Left cardiac atrium (tissue), 4 donors: ENCODE measurements around the gene DMXL2. TPM values are rescaled to one million over a fixed set of nuclear protein-coding genes. Genes with fewer than 3 reads are reported as not detected.

ENCODE experiments used
- ATAC-seq, 2 donors: fragments of 200-7000 bp; cut with Tn5 transposase; one replicate each; pipeline ENCODE4 v1.9.1; 2020; ENCODE audit warnings: mild to moderate bottlenecking in 2 of 2, moderate library complexity in 2 of 2
- DNase-seq: peaks from one replicate; pipeline ENCODE4 v3.0.0-alpha.2; 2020
- intact Hi-C, 2 donors: fragments of 100-400 bp; cut with DNase I; formaldehyde crosslinking; loops; one replicate each; pipeline versions ENCODE4 v1.14.1 to v1.15.1; 2022 to 2023
- total RNA-seq, 2 donors: library from RNA; stranded (reverse); fragmentation: NEBNext Ultra II Directional; extraction: Animal tissue kit (Norgen Biotek cat#: 25700); gene quantifications; one replicate each; pipeline ENCODE4 v1.2.1, GENCODE V29; 2021
- donor health status: DM: no; HTN: yes; CAD: no.
- donor health status: DM: no; HTN: yes; CAD: no; lungs with severe emphysema.
- donor health status: DM: yes; HTN: yes; CAD: no.
- donor health status: Dilated cardiomyopathy.

Gene DMXL2
- total RNA-seq, 2 donors from 2014 or later: 11.3 to 17.6 TPM

DNA sequence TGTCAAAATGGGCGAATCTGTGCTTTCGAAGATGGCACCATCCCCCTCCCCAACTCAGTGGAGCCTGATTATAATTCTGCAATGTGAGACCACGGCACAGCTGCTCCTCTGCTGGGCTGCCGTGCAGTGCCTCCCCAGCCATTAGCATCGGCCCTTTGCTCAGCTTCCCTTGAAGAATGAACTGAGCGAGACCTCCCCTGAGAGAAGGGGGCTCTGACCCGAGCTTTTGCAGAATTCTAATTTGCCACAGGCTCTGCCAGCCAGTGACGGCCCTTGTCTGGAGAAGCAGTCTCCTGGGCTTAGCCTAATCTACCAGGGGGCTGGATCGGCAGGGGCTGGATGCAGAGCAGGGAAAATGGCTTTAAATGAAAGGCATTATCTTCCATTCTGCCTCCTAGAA lies 223.9 kb downstream of the DMXL2 start:
- intact Hi-C loops: no loop called here
- no peak for DNase-seq
- no peak for ATAC-seq

Other genes with a start within 250 kb of the DMXL2 start
- gene SCG3, start 58.7 kb upstream of the DMXL2 start, total RNA-seq: under 1 TPM in 1 of 2 donors, not detected in 1; 0.15 TPM
- 1 to 10 TPM; 6.2 to 9.2 TPM for gene LYSMD2, start 114.9 kb upstream of the DMXL2 start, total RNA-seq
- 10 to 100 TPM in 1 of 2 donors, 1 to 10 TPM in 1; 6.0 to 16.7 TPM for gene TMOD2, start 128.8 kb upstream of the DMXL2 start, total RNA-seq
- 10 to 100 TPM; 22.7 to 23.9 TPM for gene TMOD3, start 206.9 kb upstream of the DMXL2 start, total RNA-seq